RWPE1 (cell line): ENCODE data around the gene B2M.
"Not testable (repeated sequence)": the region's sequence is repeated elsewhere in the genome, so short reads cannot be mapped to it uniquely, and the experiment has no call there.

Source experiments
- CTCF ChIA-PET: fragments of 350-600 bp; sonication (Branson Sonifier 250); formaldehyde crosslinking; extraction: SDS; loops from one replicate; lab custom pipeline; 2021; lab: Yijun Ruan, JAX
- POLR2A ChIA-PET: fragments of 400-600 bp; formaldehyde crosslinking; extraction: SDS; loops from one replicate; lab custom pipeline; 2020; ENCODE audit warnings: antibody characterized with exemption; ENCODE audit not compliant: low non-redundant PET; lab: Yijun Ruan, JAX
- DNase-seq: peaks from one replicate; pipeline ENCODE4 v3.0.0; 2012; ENCODE audit warnings: low spot score
- H3K27ac ChIP-seq: fragments of 450-650 bp; 2 replicates; pipeline ENCODE4 v1.5.1; 2017
- CTCF ChIP-seq: fragments of 450-650 bp; conservative IDR thresholded peaks from 2 replicates; pipeline ENCODE4 v1.5.1; 2017; ENCODE audit warnings: low read depth, mild to moderate bottlenecking

B2M gene

GRCh38 chr15:44698641-44699040 is 12.7 kb upstream of the B2M start:
- TF ChIP-seq CTCF, result no peak
- ChIA-PET POLR2A (no interaction called here), CTCF (no interaction called here)
- H3K27ac ChIP-seq, result no peak overlapping the region
- no peak for DNase-seq

GRCh38 chr15:44700676-44701075 is 10.6 kb upstream of the B2M start:
- H3K27ac ChIP-seq, POLR2A ChIA-PET, CTCF ChIA-PET, DNase-seq: not testable (repeated sequence)

- no peak for TF ChIP-seq CTCF
- ChIA-PET POLR2A (no interaction called here), CTCF (no interaction called here)
- no peak for DNase-seq
- H3K27ac ChIP-seq, result no peak overlapping the region
Measured at GRCh38 chr15:44705986-44706385, 5.3 kb upstream of the B2M start.

GRCh38 chr15:44706401-44706800 is 4.9 kb upstream of the B2M start:
- no peak overlapping the region for H3K27ac ChIP-seq
- DNase-seq, result no peak
- CTCF ChIA-PET, result no interaction called here
- POLR2A ChIA-PET, result no interaction called here
- no peak for TF ChIP-seq CTCF

- 0 out of 2 replicates have a peak overlapping the region, but pooled peaks have one; percentile 5 for H3K27ac ChIP-seq
- ChIA-PET POLR2A (no interaction called here), CTCF (interaction anchor here (0.5 to 1.1 kb wide), 2 partner anchors 31 to 52 kb away, joined by 3 read pairs; no protein-coding TSS in a partner anchor)
- no peak for TF ChIP-seq CTCF
- DNase-seq, result no peak
Measured at GRCh38 chr15:44706946-44707636, 4.2 kb upstream of the B2M start.

GRCh38 chr15:44710236-44711095 is 851 bp upstream of the B2M start:
- peak; percentile 61 for TF ChIP-seq CTCF
- CTCF ChIA-PET, result interaction anchor here (0.6 to 0.7 kb wide), 4 partner anchors 15 to 421 kb away, joined by 3 to 6 read pairs (median 3); no protein-coding TSS in a partner anchor
- H3K27ac ChIP-seq, result peak overlapping the region; percentile 88
- POLR2A ChIA-PET, result interaction anchor here (0.5 to 2.7 kb wide), 5 partner anchors 17 to 204 kb away, joined by 4 to 14 read pairs (median 5); partner anchors contain the start of gene SPG11
- DNase-seq, result no peak
